SK-N-SH (cell line): ENCODE data around the gene BCAS4. TPM values are rescaled to one million over a fixed set of nuclear protein-coding genes. Genes with fewer than 3 reads are reported as not detected.
A peak's percentile ranks its signal among the peaks of the same experiment; 100 is the strongest.

ENCODE experiments used
- CTCF ChIA-PET: fragments of 300-600, 350-600 bp; formaldehyde crosslinking; extraction: SDS; loops from one replicate; lab custom pipeline; 2021; lab: Yijun Ruan, JAX
- POLR2A ChIA-PET: fragments of 350-600 bp; sonication (Branson Sonifier 250); formaldehyde crosslinking; extraction: SDS; loops from one replicate; lab custom pipeline; 2020; ENCODE audit warnings: antibody characterized with exemption, inconsistent platforms; lab: Yijun Ruan, JAX
- DNase-seq: peaks from one replicate; pipeline ENCODE4 v3.0.0; 2012
- H2AFZ ChIP-seq: fragments of 200-600 bp; sonication (generic); 2 replicates; pipeline ENCODE4 v1.8.1; 2016; ENCODE audit warnings: antibody characterized with exemption, mild to moderate bottlenecking, low read depth
- H3F3A ChIP-seq: fragments of 200-600 bp; sonication (generic); replicated peaks from 2 replicates; pipeline ENCODE3; 2016; ENCODE audit warnings: antibody characterized with exemption, mild to moderate bottlenecking; ENCODE audit not compliant: insufficient read depth
- H3K27ac ChIP-seq, 2 experiments: fragments of 200-500 bp in 1 of 2; fragments of 200-600 bp in 1 of 2; sonication (Bioruptor generic) in 1 of 2; sonication (generic), shearing (Covaris generic) in 1 of 2; 2 replicates each; pipeline versions ENCODE4 v1.5.1 to v1.6.1; 2014 to 2016; ENCODE audit warnings: low read depth in 2 of 2, inconsistent platforms in 1 of 2, low read length in 1 of 2, mild to moderate bottlenecking in 1 of 2, mixed read lengths in 1 of 2
- H3K27me3 ChIP-seq: fragments of 200-600 bp; sonication (generic), shearing (Covaris generic); 2 replicates; pipeline ENCODE4 v1.6.1; 2016; ENCODE audit warnings: mixed run types; ENCODE audit not compliant: insufficient read depth
- H3K36me3 ChIP-seq, 2 experiments: fragments of 200-500 bp in 1 of 2; fragments of 200-600 bp in 1 of 2; sonication (Bioruptor generic) in 1 of 2; sonication (generic) in 1 of 2; replicated peaks in 1 of 2; 2 replicates each; pipeline versions ENCODE3 to v1.5.1; 2014 to 2016; ENCODE audit warnings: low read length in 1 of 2, mild to moderate bottlenecking in 1 of 2; ENCODE audit not compliant: insufficient read depth in 2 of 2, control insufficient read depth in 1 of 2
- H3K4me1 ChIP-seq, 2 experiments: fragments of 200-500 bp in 1 of 2; fragments of 200-600 bp in 1 of 2; sonication (Bioruptor generic) in 1 of 2; sonication (generic), shearing (Covaris generic) in 1 of 2; 2 replicates each; pipeline versions ENCODE4 v1.5.1 to v1.6.1; 2014 to 2016; ENCODE audit warnings: low read depth in 1 of 2, low read length in 1 of 2, mixed run types in 1 of 2; ENCODE audit not compliant: insufficient read depth in 2 of 2, control insufficient read depth in 1 of 2
- H3K4me2 ChIP-seq: fragments of 200-600 bp; sonication (generic), shearing (Covaris generic); 2 replicates; pipeline ENCODE4 v1.6.1; 2017; ENCODE audit warnings: mixed run types
- H3K4me3 ChIP-seq, 2 experiments: fragments of 200-500 bp in 1 of 2; fragments of 200-600 bp in 1 of 2; sonication (Bioruptor generic) in 1 of 2; sonication (generic), shearing (Covaris generic) in 1 of 2; 2 replicates each; pipeline versions ENCODE4 v1.5.1 to v1.8.1; 2014 to 2016; ENCODE audit warnings: low read depth in 2 of 2, inconsistent platforms in 1 of 2, low read length in 1 of 2, mild to moderate bottlenecking in 1 of 2, mixed read lengths in 1 of 2, moderate library complexity in 1 of 2
- H3K79me2 ChIP-seq: fragments of 200-600 bp; sonication (generic); 2 replicates; pipeline ENCODE4 v1.8.1; 2017; ENCODE audit warnings: mild to moderate bottlenecking; ENCODE audit not compliant: insufficient read depth
- H3K9ac ChIP-seq: fragments of 200-600 bp; sonication (generic); 2 replicates; pipeline ENCODE4 v1.6.1; 2017; ENCODE audit warnings: mixed run types
- H3K9me2 ChIP-seq: fragments of 200-600 bp; sonication (generic); 2 replicates; pipeline ENCODE4 v1.6.1; 2017; ENCODE audit warnings: mixed run types
- H3K9me3 ChIP-seq: fragments of 200-600 bp; sonication (generic); 2 replicates; pipeline ENCODE4 v1.6.1; 2017; ENCODE audit warnings: mixed run types, mild to moderate bottlenecking, moderate library complexity
- H4K20me1 ChIP-seq: fragments of 200-600 bp; sonication (generic); 2 replicates; pipeline ENCODE4 v1.6.1; 2017; ENCODE audit warnings: mild to moderate bottlenecking, mixed run types; ENCODE audit not compliant: insufficient read depth
- CHD2 ChIP-seq: fragments of 150-350 bp; IDR thresholded peaks from 2 replicates; pipeline ENCODE4 v1.6.1; 2018; ENCODE audit warnings: low read length; ENCODE audit not compliant: partially characterized antibody
- CTCF ChIP-seq: fragments of 200-600 bp; sonication (generic); IDR thresholded peaks from 2 replicates; pipeline ENCODE4 v1.6.1; 2017; ENCODE audit warnings: antibody characterized with exemption, mild to moderate bottlenecking, moderate library complexity
- EP300 ChIP-seq, 2 experiments: IDR thresholded peaks; 2 replicates each; pipeline versions ENCODE4 v1.4.0 to v1.6.1; 2012; ENCODE audit warnings: borderline replicate concordance in 1 of 2, low read depth in 1 of 2, low read length in 1 of 2
- FOSL2 ChIP-seq: IDR thresholded peaks from 2 replicates; pipeline ENCODE4 v1.4.0; 2012; ENCODE audit warnings: low read depth, mild to moderate bottlenecking, moderate library complexity, borderline replicate concordance
- FOXM1 ChIP-seq: IDR thresholded peaks from 2 replicates; pipeline ENCODE4 v1.4.0; 2012; ENCODE audit warnings: low read depth, mild to moderate bottlenecking
- MEF2A ChIP-seq: IDR thresholded peaks from 2 replicates; pipeline ENCODE4 v1.4.0; 2012; ENCODE audit warnings: low read depth, borderline replicate concordance
- MXI1 ChIP-seq: IDR thresholded peaks from 2 replicates; pipeline ENCODE4 v1.6.1; 2012; ENCODE audit warnings: mild to moderate bottlenecking, low read depth, low read length, improper control_type of control experiment
- PBX3 ChIP-seq: IDR thresholded peaks from 2 replicates; pipeline ENCODE4; 2012
- RCOR1 ChIP-seq: fragments of 150-350 bp; IDR thresholded peaks from 2 replicates; pipeline ENCODE4 v1.6.1; 2017; ENCODE audit warnings: antibody characterized with exemption, low read length
- RFX5 ChIP-seq: IDR thresholded peaks from 2 replicates; pipeline ENCODE4 v1.6.1; 2012; ENCODE audit warnings: mild to moderate bottlenecking, improper control_type of control experiment, low read length
- SIN3A ChIP-seq: IDR thresholded peaks from 2 replicates; pipeline ENCODE4 v1.6.1; 2012; ENCODE audit warnings: low read depth, mild to moderate bottlenecking, low read length, moderate library complexity, borderline replicate concordance
- SMC3 ChIP-seq: IDR thresholded peaks from 2 replicates; pipeline ENCODE4 v1.6.1; 2012; ENCODE audit warnings: low read depth, low read length, improper control_type of control experiment
- TCF12 ChIP-seq: IDR thresholded peaks from 2 replicates; pipeline ENCODE4 v1.4.0; 2012
- USF1 ChIP-seq: IDR thresholded peaks from 2 replicates; pipeline ENCODE4 v1.4.0; 2012; ENCODE audit warnings: low read depth, borderline replicate concordance
- YY1 ChIP-seq: IDR thresholded peaks from 2 replicates; pipeline ENCODE4 v1.4.0; 2012; ENCODE audit warnings: low read depth, mild to moderate bottlenecking
- WGBS: methylation state at CpG from one replicate; pipeline ENCODE4 v1.1.6; 2017; ENCODE audit warnings: low lambda C conversion rate; 5-methylcytosine and 5-hydroxymethylcytosine counted together
- polyA plus RNA-seq, 3 experiments: library from polyadenylated mRNA; depleted of rRNA; stranded (reverse); fragments of >200 nt; gene quantifications; 2 replicates each; pipeline ENCODE4 v1.2.3, GENCODE V29; 2012
- TF ChIP-seq, protein P1 (sequence below): fragments of 150-350 bp; IDR thresholded peaks from 2 replicates; pipeline ENCODE4 v1.6.1; 2017; ENCODE audit warnings: antibody characterized with exemption, low read length, low read depth, borderline replicate concordance

Gene BCAS4
- polyA plus RNA-seq, 1 of the 3 experiments (the other 2 are of a cell fraction): 43.8 TPM

DNA sequence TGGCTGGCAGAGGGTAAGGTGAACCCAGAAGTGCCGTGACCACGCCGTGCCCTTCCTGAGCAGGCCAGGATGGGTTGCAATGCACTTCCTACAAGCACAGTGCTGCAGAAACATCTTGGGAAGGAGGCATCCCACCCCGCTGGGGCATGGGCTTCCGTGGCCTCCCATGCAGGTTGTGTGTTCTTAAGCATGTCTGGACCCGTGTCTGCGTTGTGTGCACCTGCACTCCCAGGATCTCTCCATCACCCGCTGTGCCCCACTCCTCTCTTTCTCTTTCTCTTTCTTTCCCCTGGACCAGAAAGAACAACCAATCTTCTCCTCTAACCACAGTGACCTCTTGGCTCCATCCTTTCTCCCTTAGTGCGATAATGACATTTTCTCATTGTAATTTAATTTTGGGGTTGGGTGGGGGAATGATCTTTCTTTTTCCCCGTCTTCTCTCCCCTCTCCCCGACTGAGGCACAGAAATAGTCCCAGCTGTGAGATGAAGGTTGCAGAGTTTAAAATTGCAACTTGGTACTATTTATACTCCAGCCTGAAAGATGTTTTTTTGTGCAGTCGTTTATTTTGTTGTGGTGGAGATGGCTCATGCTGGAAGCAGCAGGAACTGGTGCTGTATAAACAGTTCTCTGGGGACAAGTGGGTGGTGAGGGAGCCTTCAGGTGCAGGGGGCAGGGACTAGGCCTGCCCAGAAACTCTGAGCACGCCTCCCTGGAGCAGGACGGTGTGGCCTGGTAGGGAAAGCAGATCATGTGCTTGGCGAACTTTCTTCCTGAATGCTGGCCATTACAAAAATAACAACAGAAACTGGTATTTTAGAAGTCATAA is 20.5 kb downstream of the BCAS4 start:
- Histone ChIP-seq H2AFZ (no peak overlapping the region), H3K27me3 (no peaks in the 10 kb centered on the region), H3K9me2 (no peaks in the 10 kb centered on the region), H3K9me3 (no peaks in the 10 kb centered on the region), H3K79me2 (peaks cover 16% of the 10 kb centered on the region; the same call in 1 of the 2 replicates), H3F3A (peaks cover 8% of the 10 kb centered on the region), H3K27ac (no peak overlapping the region), H3K4me3 (no peak overlapping the region), H3K36me3 (no peaks in the 10 kb centered on the region), H3K4me1 (peaks cover 6 to 12% of the 10 kb centered on the region in 2 experiments; a peak in 2 of 4 replicates), H3K4me2 (peak overlapping the region; percentile 25; the same call in 1 of the 2 replicates), H4K20me1 (no peaks in the 10 kb centered on the region), H3K9ac (no peak overlapping the region)
- POLR2A ChIA-PET: no interaction called here
- no peak for TF ChIP-seq SMC3
- no peak for DNase-seq
- CTCF ChIA-PET: interaction anchor here (1.1 to 1.6 kb wide), 5 partner anchors 21 to 116 kb away, joined by 3 to 8 read pairs (median 5); partner anchors contain the start of genes ADNP and BCAS4
- WGBS: 77% methylated on average over 14 of the region's 15 CpGs

GRCh38 chr20:50817776-50818172 is 22.9 kb downstream of the BCAS4 start:
- DNase-seq: no peak
- H3K4me1 ChIP-seq: peaks cover 6 to 12% of the 10 kb centered on the region in 2 experiments; a peak in 2 of 4 replicates
- peaks cover 8% of the 10 kb centered on the region for H3F3A ChIP-seq
- no peaks in the 10 kb centered on the region for H3K27me3 ChIP-seq
- ChIA-PET POLR2A (no interaction called here), CTCF (interaction anchor here (0.6 to 10.8 kb wide), 6 partner anchors 18 to 726 kb away, joined by 3 to 62 read pairs (median 3); partner anchors contain the start of genes ADNP and BCAS4)
- no peaks in the 10 kb centered on the region for H3K9me2 ChIP-seq
- peak overlapping the region; percentile 12; the same call in 1 of the 2 replicates for H3K9ac ChIP-seq
- H4K20me1 ChIP-seq: no peaks in the 10 kb centered on the region
- H3K36me3 ChIP-seq: no peaks in the 10 kb centered on the region
- H2AFZ ChIP-seq: peak overlapping the region; percentile 95
- H3K9me3 ChIP-seq: no peaks in the 10 kb centered on the region
- TF ChIP-seq CHD2 (no peak), FOXM1 (no peak), SIN3A (no peak), FOSL2 (no peak), RCOR1 (no peak), MXI1 (no peak), TCF12 (no peak), EP300 (IDR thresholded peaks at IDR 0.05; ENCODE audit: borderline replicate concordance in 1 of 2, low read depth in 1 of 2, low read length in 1 of 2) (no peak)
- H3K4me3 ChIP-seq: no peak overlapping the region
- 94% methylated on average over 10 of the region's 10 CpGs for WGBS
- peak overlapping the region; percentile 17 to 64; a peak in 1 of 4 replicates for H3K27ac ChIP-seq
- peaks cover 9% of the 10 kb centered on the region; the same call in 1 of the 2 replicates for H3K79me2 ChIP-seq
- no peak overlapping the region for H3K4me2 ChIP-seq

DNA sequence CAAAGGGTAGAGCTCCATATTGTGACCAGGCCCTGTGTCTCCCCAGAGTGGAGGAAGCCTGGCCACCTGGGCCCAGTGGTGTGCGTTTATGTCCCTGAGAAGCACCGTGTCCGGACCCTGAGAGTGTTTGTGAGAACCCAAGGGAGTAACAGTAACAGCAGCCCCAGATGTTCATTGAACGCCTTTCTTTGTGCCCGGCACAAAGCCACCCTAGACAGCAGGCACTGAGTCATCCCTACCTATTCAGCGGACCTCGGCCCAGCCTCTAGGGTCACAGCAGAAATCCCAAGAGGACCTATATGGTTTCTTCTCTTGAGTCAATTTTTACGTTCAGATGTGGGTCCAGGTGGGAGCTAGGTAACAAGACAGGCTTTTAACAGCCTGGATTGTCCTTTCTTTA is 24.5 kb downstream of the BCAS4 start:
- H3K4me1 ChIP-seq: peaks cover 10 to 17% of the 10 kb centered on the region in 2 experiments; a peak in 3 of 4 replicates
- H3K9me3 ChIP-seq: no peaks in the 10 kb centered on the region
- no peak for DNase-seq
- CTCF ChIA-PET: interaction anchor here (0.8 to 10.8 kb wide), 5 partner anchors 12 to 111 kb away, joined by 3 to 62 read pairs (median 7); partner anchors contain the start of genes ADNP and BCAS4
- no peaks in the 10 kb centered on the region for H3K36me3 ChIP-seq
- H2AFZ ChIP-seq: no peak overlapping the region
- H3F3A ChIP-seq: peaks cover 15% of the 10 kb centered on the region
- H3K27ac ChIP-seq: no peak overlapping the region
- H3K9ac ChIP-seq: no peak overlapping the region
- no peak overlapping the region for H3K4me3 ChIP-seq
- no peaks in the 10 kb centered on the region for H4K20me1 ChIP-seq
- peaks cover 8% of the 10 kb centered on the region; the same call in 1 of the 2 replicates for H3K79me2 ChIP-seq
- H3K4me2 ChIP-seq: no peak overlapping the region
- no peaks in the 10 kb centered on the region for H3K27me3 ChIP-seq
- no peaks in the 10 kb centered on the region for H3K9me2 ChIP-seq
- 98% methylated on average over 8 of the region's 8 CpGs for WGBS
- POLR2A ChIA-PET: no interaction called here
- TF ChIP-seq MEF2A (no peak), YY1 (no peak), FOXM1 (no peak), CHD2 (no peak), CTCF (no peak), USF1 (no peak), PBX3 (no peak), RCOR1 (no peak), RFX5 (no peak)
- TF ChIP-seq, protein P1, sequence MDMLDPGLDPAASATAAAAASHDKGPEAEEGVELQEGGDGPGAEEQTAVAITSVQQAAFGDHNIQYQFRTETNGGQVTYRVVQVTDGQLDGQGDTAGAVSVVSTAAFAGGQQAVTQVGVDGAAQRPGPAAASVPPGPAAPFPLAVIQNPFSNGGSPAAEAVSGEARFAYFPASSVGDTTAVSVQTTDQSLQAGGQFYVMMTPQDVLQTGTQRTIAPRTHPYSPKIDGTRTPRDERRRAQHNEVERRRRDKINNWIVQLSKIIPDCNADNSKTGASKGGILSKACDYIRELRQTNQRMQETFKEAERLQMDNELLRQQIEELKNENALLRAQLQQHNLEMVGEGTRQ: no peak
